NCI-H1694 treated with DMSO at 0.1 percent for 48 hours (cell line): ENCODE measurements around the gene PDE6C.

Experiments
- DNase-seq: peaks from one replicate; lab custom pipeline; 2025; lab: John Stamatoyannopoulos, UW

PDE6C gene

GRCh38 chr10:93612311-93612710, at the start of gene PDE6C:
Gene PDE6C, plus strand, starts transcription at chr10:93612537. Its CDS starts 189 bp downstream, at chr10:93612726.
- no peak for DNase-seq

GRCh38 chr10:93565446-93565845, 46.9 kb upstream of the PDE6C start:
- no peak for DNase-seq

GRCh38 chr10:93566435-93567276, 45.7 kb upstream of the PDE6C start, which contains the start of gene FFAR4:
Gene FFAR4, plus strand, starts transcription at chr10:93566665. Its CDS starts 56 bp downstream, at chr10:93566721.
- no peak for DNase-seq

GRCh38 chr10:93567277-93568104, 44.8 kb upstream of the PDE6C start:
- DNase-seq, result no peak

GRCh38 chr10:93568105-93568390, 44.3 kb upstream of the PDE6C start:
- no peak for DNase-seq

- no peak for DNase-seq
Measured at GRCh38 chr10:93570383-93570782, 42.0 kb upstream of the PDE6C start.

- DNase-seq, result no peak
Measured at GRCh38 chr10:93572606-93573005, 39.7 kb upstream of the PDE6C start.

GRCh38 chr10:93573051-93573909, 39.1 kb upstream of the PDE6C start:
- DNase-seq, result no peak

GRCh38 chr10:93573924-93574323, 38.4 kb upstream of the PDE6C start:
- no peak for DNase-seq

GRCh38 chr10:93576888-93577287, 35.4 kb upstream of the PDE6C start:
- DNase-seq, result no peak

GRCh38 chr10:93577565-93577964, 34.8 kb upstream of the PDE6C start:
- DNase-seq, result no peak

- no peak for DNase-seq
Measured at GRCh38 chr10:93579089-93579488, 33.2 kb upstream of the PDE6C start.

- no peak for DNase-seq
Measured at GRCh38 chr10:93579985-93580711, 32.2 kb upstream of the PDE6C start.

- DNase-seq, result no peak
Measured at GRCh38 chr10:93580828-93581227, 31.5 kb upstream of the PDE6C start.

GRCh38 chr10:93584445-93584844, 27.9 kb upstream of the PDE6C start:
- DNase-seq, result no peak

- DNase-seq, result no peak
Measured at GRCh38 chr10:93589648-93590562, 22.4 kb upstream of the PDE6C start.

GRCh38 chr10:93590638-93591037, 21.7 kb upstream of the PDE6C start:
- DNase-seq, result no peak

GRCh38 chr10:93591065-93591808, 21.1 kb upstream of the PDE6C start:
- no peak for DNase-seq

- no peak for DNase-seq
Measured at GRCh38 chr10:93593254-93593653, 19.1 kb upstream of the PDE6C start.

- no peak for DNase-seq
Measured at GRCh38 chr10:93593749-93594148, 18.6 kb upstream of the PDE6C start.
